ENCODE measurements around the gene NPR1.

GRCh38 chr1:153667439-153667838, 11.0 kb upstream of the NPR1 start:
- no peak for TF ChIP-seq EZH2 (IDR thresholded peaks at IDR 0.05; ENCODE audit: insufficient read depth, poor library complexity, severe bottlenecking)
- no peak for TF ChIP-seq EZH2phosphoT487 (IDR thresholded peaks at IDR 0.05; ENCODE audit: insufficient read depth, low read depth)
